Esophagus squamous epithelium (tissue), 4 donors: ENCODE measurements around the gene ARMC9.

Experiments
- CTCF ChIP-seq, 6 experiments: fragments of 450-650 bp in 4 of 6; fragments of 200-600 bp in 2 of 6; sonication (generic) in 2 of 6; IDR thresholded peaks; one replicate each; pipeline ENCODE4 v1.5.1; 2016 to 2019; ENCODE audit warnings: antibody characterized with exemption in 6 of 6, mild to moderate bottlenecking in 4 of 6, moderate library complexity in 4 of 6
- POLR2A ChIP-seq, 4 donors: fragments of 450-650 bp; IDR thresholded peaks; one replicate each; pipeline ENCODE4 v1.6.1; 2017; ENCODE audit warnings: antibody characterized with exemption in 4 of 4, mild to moderate bottlenecking in 4 of 4, moderate library complexity in 3 of 4

DNA sequence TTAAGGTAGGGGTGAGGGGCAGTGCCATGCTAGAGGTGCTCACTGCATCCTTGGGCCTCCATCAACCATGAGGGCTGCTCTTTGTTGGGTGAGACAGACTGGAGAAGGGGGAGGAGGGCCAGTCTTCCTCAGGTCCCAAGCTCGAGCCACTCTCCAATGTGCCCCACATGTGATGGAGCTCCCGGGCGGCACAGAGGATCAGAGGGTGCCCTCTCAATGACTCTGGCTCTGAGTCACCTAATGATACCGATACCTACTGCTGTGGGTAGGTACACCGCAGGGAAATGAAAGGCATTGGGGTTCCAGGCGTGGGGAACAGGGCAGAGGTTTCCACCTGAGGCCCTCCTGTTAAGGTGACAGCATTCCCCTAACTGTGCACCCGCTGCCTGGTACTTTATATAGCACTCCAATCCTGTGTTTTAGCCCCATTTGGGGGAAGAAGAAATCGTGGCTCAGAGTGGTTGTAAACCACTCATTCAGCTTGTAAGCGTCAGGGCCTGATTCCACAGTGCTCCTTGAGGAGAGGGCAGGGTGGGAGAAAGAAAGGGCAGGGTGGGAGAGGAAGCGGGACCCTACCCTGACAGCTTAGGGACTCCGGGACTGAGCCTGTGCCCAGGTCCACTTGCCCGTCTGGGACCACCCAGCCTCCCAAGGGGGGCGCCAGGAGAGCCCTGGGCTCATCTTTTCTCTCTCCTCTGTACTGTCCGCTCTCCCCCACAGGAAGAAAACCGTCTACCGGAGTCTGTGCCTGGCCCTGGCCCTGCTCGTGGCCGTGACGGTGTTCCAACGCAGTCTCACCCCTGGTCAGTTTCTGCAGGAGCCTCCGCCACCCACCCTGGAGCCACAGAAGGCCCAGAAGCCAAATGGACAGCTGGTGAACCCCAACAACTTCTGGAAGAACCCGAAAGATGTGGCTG lies 198.8 kb downstream of the ARMC9 start:
- TF ChIP-seq CTCF (IDR thresholded peaks at IDR 0.05), result no peak
- no peak for TF ChIP-seq POLR2A (IDR thresholded peaks at IDR 0.05)
